ENCODE results near the gene ADAMTS5. TPM values are rescaled to one million over a fixed set of nuclear protein-coding genes. Genes with fewer than 3 reads are reported as not detected.

The ADAMTS5 gene
- total and polyA plus RNA-seq, 2 donors (not counting 3 experiments of a cell fraction or from before 2014, with no cell fraction given) = not detected

- no peaks in the 10 kb centered on the region for H3K79me2 ChIP-seq (ENCODE audit: control insufficient read depth, insufficient read depth, low read length)
- no peaks in the 10 kb centered on the region for H4K20me1 ChIP-seq (replicated peaks; ENCODE audit: control insufficient read depth, extremely low read depth, insufficient read depth, low read length)
- ChIA-PET POLR2A (no interaction called here), CTCF (no interaction called here)
- H3K4me3 ChIP-seq (replicated peaks in 1 of 3; ENCODE audit: insufficient read depth in 1 of 3, low read depth in 1 of 3, low read length in 3 of 3) = no peak overlapping the region
- H3K4me2 ChIP-seq (ENCODE audit: insufficient read depth, low read length) = no peak overlapping the region
- FAIRE-seq (no peak), DNase-seq (ENCODE audit: low read depth, low spot score) (no peak)
- intact Hi-C loops (cut with micrococcal nuclease) (no loop called here), dilution Hi-C loops (cut with MboI; ENCODE audit: extremely low pct_ligation_motif_present, low sequenced_read_pairs) (no loop called here)
- no peak overlapping the region for H2AFZ ChIP-seq (ENCODE audit: low read depth, low read length)
- H3K27me3 ChIP-seq (ENCODE audit: control insufficient read depth in 2 of 2, insufficient read depth in 2 of 2, low read length in 2 of 2) = no peaks in the 10 kb centered on the region
- no TSS peak for BruUV-seq (replicated peaks)
- H3K4me1 ChIP-seq (ENCODE audit: control insufficient read depth, extremely low read depth, insufficient read depth, low read length) = no peaks in the 10 kb centered on the region
- no peaks in the 10 kb centered on the region for H3K36me3 ChIP-seq (ENCODE audit: control insufficient read depth in 2 of 2, extremely low read depth in 1 of 2, insufficient read depth in 2 of 2, low read length in 2 of 2)
- TF ChIP-seq MYC (IDR thresholded peaks at IDR 0.05; ENCODE audit: low read depth, low read length) (no peak), POLR2AphosphoS5 (IDR thresholded peaks at IDR 0.05; ENCODE audit: insufficient read depth, low read depth, low read length) (no peak), FOS (IDR thresholded peaks at IDR 0.05; ENCODE audit: borderline replicate concordance, insufficient read depth, low read length) (no peak), GATA2 (IDR thresholded peaks at IDR 0.05; ENCODE audit: insufficient read depth, insufficient read length, low read depth, low read length) (no peak), POLR2A (IDR thresholded peaks at IDR 0.05; ENCODE audit: low read depth, low read length) (no peak), MAX (IDR thresholded peaks at IDR 0.05; ENCODE audit: insufficient read depth, insufficient read length) (no peak), JUN (IDR thresholded peaks at IDR 0.05; ENCODE audit: borderline replicate concordance, insufficient read depth, insufficient read length, low read depth) (no peak), EZH2 (IDR thresholded peaks at IDR 0.05; ENCODE audit: borderline replicate concordance, low read depth, low read length, severe bottlenecking) (no peak), CTCF (IDR thresholded peaks at IDR 0.05; ENCODE audit: extremely low read depth in 1 of 2, insufficient read depth in 1 of 2, low read depth in 1 of 2, low read length in 2 of 2) (no peak)
- no peak overlapping the region for H3K27ac ChIP-seq (ENCODE audit: insufficient read depth, low read depth, low read length)
- H3K9me3 ChIP-seq (replicated peaks; ENCODE audit: control insufficient read depth, insufficient read depth, low read length) = no peaks in the 10 kb centered on the region
- no peak overlapping the region for H3K9ac ChIP-seq (replicated peaks; ENCODE audit: extremely low read depth, insufficient read depth, low read length)
- no peaks in the 10 kb centered on the region for H3K9me1 ChIP-seq (replicated peaks; ENCODE audit: control insufficient read depth, extremely low read depth, insufficient read depth, low read length)
Measured at GRCh38 chr21:26900980-26901379, 65.9 kb downstream of the ADAMTS5 start.
